Testis (tissue), 3 donors: ENCODE measurements around the gene SLC46A2. TPM values are rescaled to one million over a fixed set of nuclear protein-coding genes. Genes with fewer than 3 reads are reported as not detected.

Experiments used
- DNase-seq: peaks from one replicate; pipeline ENCODE4 v3.0.0-alpha.2; 2019
- H3K27ac ChIP-seq, 2 donors: fragments of 200-600 bp; sonication (generic); one replicate each; pipeline ENCODE4 v1.5.1; 2019
- H3K27me3 ChIP-seq: fragments of 200-600 bp; sonication (generic); one replicate; pipeline ENCODE4 v1.5.1; 2019
- H3K36me3 ChIP-seq: fragments of 200-600 bp; sonication (generic); one replicate; pipeline ENCODE4 v1.5.1; 2017; ENCODE audit warnings: low read depth; ENCODE audit errors: missing control alignments
- H3K4me1 ChIP-seq: fragments of 200-600 bp; sonication (generic); one replicate; pipeline ENCODE4 v1.5.1; 2019
- H3K4me3 ChIP-seq, 2 donors: fragments of 200-600 bp; sonication (generic); one replicate each; pipeline ENCODE4 v1.5.1; 2017 to 2019
- H3K9me3 ChIP-seq: fragments of 200-600 bp; sonication (generic); one replicate; pipeline ENCODE4 v1.5.1; 2017
- POLR2A ChIP-seq: fragments of 450-650 bp; IDR thresholded peaks from one replicate; pipeline ENCODE4 v1.6.1; 2017; ENCODE audit warnings: antibody characterized with exemption, mild to moderate bottlenecking, moderate library complexity
- WGBS, 2 donors: methylation state at CpG; one replicate each; pipeline ENCODE4 v1.1.5; 2018; 5-methylcytosine and 5-hydroxymethylcytosine counted together
- intact Hi-C: fragments of 100-400 bp; cut with DNase I; formaldehyde crosslinking; loops from one replicate; pipeline ENCODE4 v1.15.1; 2023; ENCODE audit warnings: low total_unique reads
- polyA plus RNA-seq: library from polyadenylated mRNA; stranded (reverse); fragments of 350-450 nt; fragmentation: Illumina TruSeq; extraction: RNeasy Lipid Tissue Mini Kit (QIAGEN cat#74804); gene quantifications from one replicate; pipeline ENCODE4 v1.2.3, GENCODE V29; 2014; ENCODE audit warnings: low read depth, low replicate concordance; ENCODE audit not compliant: insufficient read depth
- total RNA-seq, 2 donors: library from RNA; depleted of rRNA; stranded (reverse); fragments of >200 nt; gene quantifications; one replicate each; pipeline ENCODE4 v1.2.3, GENCODE V29; 2016
- TF ChIP-seq, protein P1 (sequence below), 3 experiments: fragments of 450-650 bp in 2 of 3; fragments of 200-600 bp in 1 of 3; sonication (generic) in 1 of 3; IDR thresholded peaks; one replicate each; pipeline ENCODE4 v1.5.1; 2016 to 2019; ENCODE audit warnings: antibody characterized with exemption in 3 of 3, mild to moderate bottlenecking in 2 of 3, moderate library complexity in 1 of 3

Gene SLC46A2
- total and polyA plus RNA-seq, 3 donors from 2014 or later: 1.4 to 2.4 (median 1.9) TPM

DNA sequence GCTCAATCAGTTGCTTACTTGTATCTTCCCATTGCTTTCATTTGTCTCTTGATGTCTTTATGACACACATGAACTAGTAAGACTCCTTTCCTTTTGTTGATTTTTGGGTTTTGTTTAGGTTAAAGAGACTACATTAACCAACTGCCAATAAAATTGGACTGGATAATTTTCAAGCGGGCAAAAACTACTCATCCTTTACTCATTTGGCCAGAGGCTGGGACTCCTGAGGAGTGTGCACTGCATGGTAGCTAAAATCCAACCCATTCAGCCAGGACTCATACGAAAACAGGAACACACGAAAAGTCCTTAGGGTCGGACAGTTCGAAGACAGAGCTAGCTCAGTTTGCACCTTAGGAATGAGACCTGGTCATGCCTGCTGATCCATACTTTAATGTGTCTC is 6.0 kb downstream of the SLC46A2 start:
- TF ChIP-seq, protein P1, sequence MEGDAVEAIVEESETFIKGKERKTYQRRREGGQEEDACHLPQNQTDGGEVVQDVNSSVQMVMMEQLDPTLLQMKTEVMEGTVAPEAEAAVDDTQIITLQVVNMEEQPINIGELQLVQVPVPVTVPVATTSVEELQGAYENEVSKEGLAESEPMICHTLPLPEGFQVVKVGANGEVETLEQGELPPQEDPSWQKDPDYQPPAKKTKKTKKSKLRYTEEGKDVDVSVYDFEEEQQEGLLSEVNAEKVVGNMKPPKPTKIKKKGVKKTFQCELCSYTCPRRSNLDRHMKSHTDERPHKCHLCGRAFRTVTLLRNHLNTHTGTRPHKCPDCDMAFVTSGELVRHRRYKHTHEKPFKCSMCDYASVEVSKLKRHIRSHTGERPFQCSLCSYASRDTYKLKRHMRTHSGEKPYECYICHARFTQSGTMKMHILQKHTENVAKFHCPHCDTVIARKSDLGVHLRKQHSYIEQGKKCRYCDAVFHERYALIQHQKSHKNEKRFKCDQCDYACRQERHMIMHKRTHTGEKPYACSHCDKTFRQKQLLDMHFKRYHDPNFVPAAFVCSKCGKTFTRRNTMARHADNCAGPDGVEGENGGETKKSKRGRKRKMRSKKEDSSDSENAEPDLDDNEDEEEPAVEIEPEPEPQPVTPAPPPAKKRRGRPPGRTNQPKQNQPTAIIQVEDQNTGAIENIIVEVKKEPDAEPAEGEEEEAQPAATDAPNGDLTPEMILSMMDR (IDR thresholded peaks at IDR 0.05): no peak
- TF ChIP-seq POLR2A: no peak
- H3K36me3 ChIP-seq: no peaks in the 10 kb centered on the region
- 87 to 97% methylated on average over 5 of the region's 5 CpGs for WGBS, 2 donors
- intact Hi-C loops: no loop called here
- H3K4me1 ChIP-seq: no peaks in the 10 kb centered on the region
- no peak overlapping the region for H3K4me3 ChIP-seq
- H3K27ac ChIP-seq: no peak overlapping the region
- DNase-seq: no peak
- no peaks in the 10 kb centered on the region for H3K27me3 ChIP-seq
- no peaks in the 10 kb centered on the region for H3K9me3 ChIP-seq

DNA sequence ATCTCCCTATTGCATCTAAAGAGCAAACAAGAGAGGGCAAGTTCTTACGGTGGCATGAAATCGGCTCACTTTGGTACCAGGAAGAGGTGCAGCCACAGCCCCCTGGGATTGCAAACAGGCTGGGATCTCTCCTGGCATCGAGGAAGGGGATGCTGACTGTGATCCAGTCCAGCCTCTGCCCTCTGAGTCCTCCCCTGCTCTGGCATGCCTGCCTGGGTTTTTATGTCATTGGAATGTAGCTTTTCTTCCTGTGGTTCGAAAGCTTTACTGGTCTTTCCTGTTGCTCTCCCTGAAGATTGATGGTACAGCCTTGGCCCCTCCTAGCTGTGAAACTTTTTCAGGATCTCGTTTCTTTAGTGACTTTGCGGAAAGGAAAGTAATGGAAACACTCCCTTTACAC is 6.6 kb downstream of the SLC46A2 start:
- no peaks in the 10 kb centered on the region for H3K4me1 ChIP-seq
- no peak overlapping the region for H3K27ac ChIP-seq
- TF ChIP-seq, protein P1 (IDR thresholded peaks at IDR 0.05): no peak
- no peak for TF ChIP-seq POLR2A
- H3K4me3 ChIP-seq: no peak overlapping the region
- no peaks in the 10 kb centered on the region for H3K36me3 ChIP-seq
- no peak for DNase-seq
- no peaks in the 10 kb centered on the region for H3K9me3 ChIP-seq
- H3K27me3 ChIP-seq: no peaks in the 10 kb centered on the region
- 64 to 66% methylated on average over 6 of the region's 6 CpGs for WGBS, 2 donors
- intact Hi-C loops: no loop called here

DNA sequence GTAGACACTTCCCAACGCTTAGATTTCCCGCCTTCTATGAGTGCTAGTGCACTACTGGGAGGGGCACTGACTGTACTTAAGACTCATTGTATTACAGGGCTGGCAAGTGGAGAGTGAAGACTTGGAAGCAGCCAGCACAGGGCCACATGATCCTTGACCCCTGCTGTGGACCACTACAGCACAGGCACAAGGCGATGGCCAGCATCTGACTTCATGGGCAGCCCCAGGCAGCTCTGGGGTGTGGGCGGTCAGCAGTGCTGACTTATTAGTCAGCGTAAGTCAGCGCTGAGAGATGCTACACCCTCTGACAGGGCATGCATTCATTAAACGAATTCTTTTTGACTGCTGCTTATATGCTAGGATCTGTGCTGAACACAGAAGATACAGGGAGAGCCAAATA is 9.3 kb downstream of the SLC46A2 start:
- TF ChIP-seq POLR2A: no peak
- TF ChIP-seq, protein P1 (IDR thresholded peaks at IDR 0.05): no peak
- H3K4me3 ChIP-seq: no peak overlapping the region
- 93 to 96% methylated on average over 5 to 7 of the region's 7 CpGs for WGBS, 2 donors
- H3K36me3 ChIP-seq: no peaks in the 10 kb centered on the region
- intact Hi-C loops: no loop called here
- no peak overlapping the region for H3K27ac ChIP-seq
- H3K4me1 ChIP-seq: no peaks in the 10 kb centered on the region
- H3K27me3 ChIP-seq: no peaks in the 10 kb centered on the region
- DNase-seq: no peak
- H3K9me3 ChIP-seq: no peaks in the 10 kb centered on the region

DNA sequence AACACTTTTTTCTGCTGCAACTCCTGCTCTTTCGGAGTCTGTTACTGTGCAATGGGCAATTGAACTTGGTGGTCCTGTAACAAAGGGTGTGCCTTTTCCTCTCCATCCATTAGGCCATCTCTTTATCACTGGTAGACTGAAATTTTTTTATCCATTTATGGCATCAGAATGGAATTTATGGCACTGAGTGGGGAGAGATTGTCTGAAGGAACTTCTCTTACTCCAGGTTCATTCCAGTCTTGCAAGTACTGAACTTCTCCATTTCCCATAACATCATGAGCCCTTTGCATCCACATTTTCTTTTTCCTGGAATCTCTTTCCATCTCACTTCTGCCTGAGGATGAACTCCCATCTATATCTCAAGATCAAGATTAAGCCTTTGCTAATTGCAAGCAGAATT is 10.0 kb downstream of the SLC46A2 start:
- H3K9me3 ChIP-seq: no peaks in the 10 kb centered on the region
- no peaks in the 10 kb centered on the region for H3K27me3 ChIP-seq
- intact Hi-C loops: no loop called here
- no peaks in the 10 kb centered on the region for H3K36me3 ChIP-seq
- H3K4me1 ChIP-seq: no peaks in the 10 kb centered on the region
- TF ChIP-seq, protein P1 (IDR thresholded peaks at IDR 0.05): no peak
- no peak for TF ChIP-seq POLR2A
- no peak overlapping the region for H3K4me3 ChIP-seq
- WGBS, 2 donors: 93 to 94% methylated on average over 1 of the region's 1 CpG
- H3K27ac ChIP-seq: no peak overlapping the region
- DNase-seq: no peak

DNA sequence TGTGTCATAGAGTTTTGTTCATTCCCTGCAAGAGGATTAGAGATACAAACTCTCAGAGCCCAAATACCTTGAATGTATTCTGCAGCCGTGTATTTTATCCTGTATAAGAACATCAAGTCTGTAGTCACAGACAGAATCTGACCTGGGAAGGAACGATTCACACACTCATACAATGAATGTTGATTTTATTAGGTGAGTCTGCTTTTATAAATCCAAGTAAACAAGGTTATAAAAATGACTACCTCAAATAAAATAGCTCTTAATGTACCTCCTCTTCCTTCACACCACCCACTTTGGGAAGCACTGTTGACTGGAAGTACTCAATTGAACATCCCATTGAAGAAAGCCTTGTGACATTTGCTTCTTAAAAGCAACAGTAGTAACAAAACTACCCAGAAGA is 11.9 kb downstream of the SLC46A2 start:
- no peak for DNase-seq
- TF ChIP-seq POLR2A: no peak
- TF ChIP-seq, protein P1 (IDR thresholded peaks at IDR 0.05): no peak
- no peaks in the 10 kb centered on the region for H3K27me3 ChIP-seq
- 87 to 89% methylated on average over 2 of the region's 2 CpGs for WGBS, 2 donors
- intact Hi-C loops: no loop called here
- H3K36me3 ChIP-seq: no peaks in the 10 kb centered on the region
- no peaks in the 10 kb centered on the region for H3K4me1 ChIP-seq
- H3K27ac ChIP-seq: no peak overlapping the region
- no peak overlapping the region for H3K4me3 ChIP-seq
- H3K9me3 ChIP-seq: no peaks in the 10 kb centered on the region
